ENCODE data around the gene KIF26B. TPM values are rescaled to one million over a fixed set of nuclear protein-coding genes. Genes with fewer than 3 reads are reported as not detected.

KIF26B gene
- total RNA-seq, 4 donors from 2014 or later, result 2.4 to 6.7 (median 6.1) TPM

- no peaks in the 10 kb centered on the region for H3K27me3 ChIP-seq
- H3K27ac ChIP-seq, result no peak overlapping the region
- intact Hi-C loops (cut with DNase I), result no loop called here
- no peak overlapping the region for H3K4me3 ChIP-seq (replicated peaks in 1 of 3)
- TF ChIP-seq CTCF (IDR thresholded peaks at IDR 0.05) (no peak), POLR2A (IDR thresholded peaks at IDR 0.05) (no peak)
- no peaks in the 10 kb centered on the region for H3K9me3 ChIP-seq
- no peaks in the 10 kb centered on the region for H3K4me1 ChIP-seq
- H3K36me3 ChIP-seq, result no peaks in the 10 kb centered on the region
- WGBS, 2 donors, result 50 to 67% methylated on average over 2 of the region's 2 CpGs
- DNase-seq, result no peak
Measured at GRCh38 chr1:245575710-245576109, 420.9 kb downstream of the KIF26B start.

- Histone ChIP-seq H3K9me3 (no peaks in the 10 kb centered on the region), H3K4me1 (no peaks in the 10 kb centered on the region), H3K4me3 (replicated peaks in 1 of 3) (no peak overlapping the region), H3K36me3 (no peaks in the 10 kb centered on the region), H3K27ac (no peak overlapping the region), H3K27me3 (no peaks in the 10 kb centered on the region)
- intact Hi-C loops (cut with DNase I), result no loop called here
- TF ChIP-seq POLR2A (IDR thresholded peaks at IDR 0.05) (no peak), CTCF (IDR thresholded peaks at IDR 0.05) (no peak)
- DNase-seq, result no peak
- WGBS, 2 donors, result 85 to 86% methylated on average over 4 of the region's 4 CpGs
Measured at GRCh38 chr1:245576323-245576722, 421.5 kb downstream of the KIF26B start.

GRCh38 chr1:245577191-245578157 is 422.7 kb downstream of the KIF26B start:
- no peaks in the 10 kb centered on the region for H3K4me1 ChIP-seq
- no peaks in the 10 kb centered on the region for H3K36me3 ChIP-seq
- H3K27me3 ChIP-seq, result no peaks in the 10 kb centered on the region
- no peak for DNase-seq
- H3K4me3 ChIP-seq (replicated peaks in 1 of 3), result no peak overlapping the region
- 92 to 97% methylated on average over 22 to 34 of the region's 34 CpGs for WGBS, 2 donors
- no peak for TF ChIP-seq CTCF (IDR thresholded peaks at IDR 0.05)
- no peak for TF ChIP-seq POLR2A (IDR thresholded peaks at IDR 0.05)
- H3K27ac ChIP-seq, result no peak overlapping the region
- intact Hi-C loops (cut with DNase I), result no loop called here
- H3K9me3 ChIP-seq, result no peaks in the 10 kb centered on the region

GRCh38 chr1:245578308-245578707 is 423.5 kb downstream of the KIF26B start:
- Histone ChIP-seq H3K9me3 (no peaks in the 10 kb centered on the region), H3K36me3 (no peaks in the 10 kb centered on the region), H3K27me3 (no peaks in the 10 kb centered on the region), H3K4me3 (replicated peaks in 1 of 3) (no peak overlapping the region), H3K4me1 (peaks cover 0 to 1% of the 10 kb centered on the region in 2 donors), H3K27ac (no peak overlapping the region)
- 67 to 98% methylated on average over 3 of the region's 3 CpGs for whole genome bisulfite sequencing, 2 donors
- intact Hi-C loops (cut with DNase I), result no loop called here
- no peak for DNase-seq
- no peak for TF ChIP-seq CTCF (IDR thresholded peaks at IDR 0.05)
- no peak for TF ChIP-seq POLR2A (IDR thresholded peaks at IDR 0.05)

- no peak for DNase-seq
- Histone ChIP-seq H3K4me1 (peaks cover 3 to 6% of the 10 kb centered on the region in 2 donors), H3K9me3 (no peaks in the 10 kb centered on the region), H3K36me3 (no peaks in the 10 kb centered on the region), H3K4me3 (replicated peaks in 1 of 3) (no peak overlapping the region), H3K27me3 (no peaks in the 10 kb centered on the region), H3K27ac (no peak overlapping the region)
- TF ChIP-seq CTCF (IDR thresholded peaks at IDR 0.05), result no peak
- TF ChIP-seq POLR2A (IDR thresholded peaks at IDR 0.05), result no peak
- intact Hi-C loops (cut with DNase I), result no loop called here
Measured at GRCh38 chr1:245578771-245579170, 424.0 kb downstream of the KIF26B start.
